Ammon's horn (tissue), 1 donor: ENCODE data around the gene NFKBIL1.
A peak's percentile ranks its signal among the peaks of the same experiment; 100 is the strongest.

Source experiments
- DNase-seq: peaks from one replicate; pipeline ENCODE4 v3.0.0-alpha.2; 2016; ENCODE audit warnings: low spot score

Gene NFKBIL1

GRCh38 chr6:31534521-31535040, 12.8 kb upstream of the NFKBIL1 start:
- DNase-seq, result no peak

GRCh38 chr6:31535538-31536324, 11.7 kb upstream of the NFKBIL1 start:
- no peak for DNase-seq

GRCh38 chr6:31538805-31539400, 8.5 kb upstream of the NFKBIL1 start:
- no peak for DNase-seq

- DNase-seq, result no peak
Observed at GRCh38 chr6:31540640-31541039, 6.8 kb upstream of the NFKBIL1 start.

- DNase-seq, result peak; percentile 34
Observed at GRCh38 chr6:31541059-31541657, 6.2 kb upstream of the NFKBIL1 start.

- peak; percentile 98 for DNase-seq
Observed at GRCh38 chr6:31541658-31542521, 5.5 kb upstream of the NFKBIL1 start, which contains the start of gene DDX39B. Gene DDX39B, minus strand, starts transcription at chr6:31542003. Its CDS starts 1,471 bp downstream, at chr6:31540532.

- no peak for DNase-seq
Observed at GRCh38 chr6:31543639-31544038, 3.8 kb upstream of the NFKBIL1 start.

- DNase-seq, result no peak
Observed at GRCh38 chr6:31544676-31545075, 2.7 kb upstream of the NFKBIL1 start.

- no peak for DNase-seq
Observed at GRCh38 chr6:31545291-31545690, 2.1 kb upstream of the NFKBIL1 start.

GRCh38 chr6:31546339-31546957, 960 bp upstream of the NFKBIL1 start, which contains the start of gene ATP6V1G2:
Gene ATP6V1G2, minus strand, starts transcription at chr6:31546608. Its CDS starts 49 bp downstream, at chr6:31546559.
- DNase-seq, result peak; percentile 96

- DNase-seq, result no peak
Observed at GRCh38 chr6:31547727-31548543, 527 bp downstream of the NFKBIL1 start.

- no peak for DNase-seq
Observed at GRCh38 chr6:31548544-31548873, 1.1 kb downstream of the NFKBIL1 start.

GRCh38 chr6:31551371-31551770, 4.0 kb downstream of the NFKBIL1 start:
- peak; percentile 73 for DNase-seq

GRCh38 chr6:31556307-31556706, 8.9 kb downstream of the NFKBIL1 start:
- DNase-seq, result no peak

GRCh38 chr6:31557443-31558317, 10.3 kb downstream of the NFKBIL1 start:
- DNase-seq, result no peak

- no peak for DNase-seq
Observed at GRCh38 chr6:31558318-31558625, 10.9 kb downstream of the NFKBIL1 start.

GRCh38 chr6:31558631-31559500, 11.5 kb downstream of the NFKBIL1 start:
- peak; percentile 58 for DNase-seq

- DNase-seq, result no peak
Observed at GRCh38 chr6:31559606-31559957, 12.2 kb downstream of the NFKBIL1 start.
